Neural progenitor cell (in vitro differentiated cells): ENCODE measurements around the gene PEX12.

ENCODE experiments used
- CTCF ChIP-seq: fragments of 200-600 bp; sonication (generic); IDR thresholded peaks from 2 replicates; pipeline ENCODE4 v1.5.1; 2017; ENCODE audit warnings: antibody characterized with exemption, mild to moderate bottlenecking
- EZH2phosphoT487 ChIP-seq: fragments of 200-600 bp; sonication (generic); IDR thresholded peaks from 2 replicates; pipeline ENCODE4 v1.6.1; 2017; ENCODE audit warnings: antibody characterized with exemption

GRCh38 chr17:35577830-35578196, 558 bp downstream of the PEX12 start:
- TF ChIP-seq CTCF (no peak), EZH2phosphoT487 (no peak)
